A673 (cell line): Measurements from ENCODE around the gene KCNIP1. TPM values are rescaled to one million over a fixed set of nuclear protein-coding genes. Genes with fewer than 3 reads are reported as not detected.

ENCODE experiments used
- BruUV-seq: library from RNA; stranded (reverse); fragments of 400-500 nt; replicated peaks from 2 replicates; lab custom pipeline; 2021; lab: Mats Ljungman, UMichigan
- CTCF ChIA-PET: fragments of 300-600 bp; sonication (Branson Sonifier 250); formaldehyde crosslinking; loops from one replicate; lab custom pipeline; 2022; ENCODE audit warnings: antibody characterized with exemption; lab: Charles Lee
- POLR2A ChIA-PET: fragments of 300-600 bp; sonication (Branson Sonifier 250); formaldehyde crosslinking; loops from one replicate; lab custom pipeline; 2022; ENCODE audit warnings: antibody characterized with exemption; ENCODE audit not compliant: low non-redundant PET; lab: Charles Lee
- DNase-seq: peaks from one replicate; pipeline ENCODE4 v3.0.0-alpha.2; 2015; ENCODE audit warnings: low spot score
- H3K27ac ChIP-seq: fragments of 200-600 bp; sonication (generic); 2 replicates; pipeline ENCODE4 v1.5.1; 2016; ENCODE audit warnings: mixed run types, low read depth, mild to moderate bottlenecking, mixed read lengths, antibody characterized with exemption, low read length; ENCODE audit not compliant: poor library complexity, severe bottlenecking
- H3K27me3 ChIP-seq: fragments of 200-600 bp; sonication (generic); replicated peaks from 2 replicates; pipeline ENCODE4 v1.6.1; 2017; ENCODE audit warnings: mixed run types, low read depth, mild to moderate bottlenecking, mixed read lengths, antibody characterized with exemption, low read length; ENCODE audit not compliant: insufficient read depth, poor library complexity
- H3K36me3 ChIP-seq: fragments of 200-600 bp; sonication (generic); 2 replicates; pipeline ENCODE4 v1.6.1; 2016; ENCODE audit warnings: mixed run types, mild to moderate bottlenecking, mixed read lengths, antibody characterized with exemption, low read length; ENCODE audit not compliant: insufficient read depth, poor library complexity, severe bottlenecking
- H3K4me1 ChIP-seq: fragments of 200-600 bp; sonication (generic); 2 replicates; pipeline ENCODE4 v1.6.1; 2017; ENCODE audit warnings: mixed run types, mild to moderate bottlenecking, mixed read lengths, antibody characterized with exemption, low read length; ENCODE audit not compliant: insufficient read depth, poor library complexity, severe bottlenecking
- H3K4me3 ChIP-seq: fragments of 200-600 bp; sonication (generic); 2 replicates; pipeline ENCODE4 v1.5.1; 2016; ENCODE audit warnings: low read depth, mixed run types, mild to moderate bottlenecking, mixed read lengths, low read length; ENCODE audit not compliant: poor library complexity, severe bottlenecking
- H3K9me3 ChIP-seq: fragments of 200-600 bp; sonication (generic); 2 replicates; pipeline ENCODE4 v1.6.1; 2016; ENCODE audit warnings: mixed run types, low read depth, mild to moderate bottlenecking, mixed read lengths, antibody characterized with exemption, low read length; ENCODE audit not compliant: poor library complexity, severe bottlenecking
- EZH2 ChIP-seq: fragments of 200-600 bp; sonication (generic); IDR thresholded peaks from 2 replicates; pipeline ENCODE4 v1.6.1; 2017; ENCODE audit warnings: borderline replicate concordance, low read depth, mild to moderate bottlenecking, mixed read lengths, antibody characterized with exemption, low read length; ENCODE audit not compliant: poor library complexity, severe bottlenecking
- intact Hi-C: fragments of 100-400 bp; cut with micrococcal nuclease; formaldehyde crosslinking; loops from one replicate; pipeline ENCODE4 v1.10.0; 2022; ENCODE audit not compliant: unreplicated experiment
- total RNA-seq: library from RNA; stranded (reverse); gene quantifications from 2 replicates; pipeline ENCODE4 v1.2.3, GENCODE V29; 2021
- TF ChIP-seq, protein P1 (sequence below): fragments of 300-800, 200-600 bp; sonication (generic); conservative IDR thresholded peaks from 2 replicates; pipeline ENCODE4 v1.5.1; 2017; ENCODE audit warnings: low read depth, mild to moderate bottlenecking, antibody characterized with exemption, low read length, moderate library complexity, mixed read lengths

Gene KCNIP1
- total RNA-seq, 1 experiment from 2014 or later: 3.7 TPM

DNA sequence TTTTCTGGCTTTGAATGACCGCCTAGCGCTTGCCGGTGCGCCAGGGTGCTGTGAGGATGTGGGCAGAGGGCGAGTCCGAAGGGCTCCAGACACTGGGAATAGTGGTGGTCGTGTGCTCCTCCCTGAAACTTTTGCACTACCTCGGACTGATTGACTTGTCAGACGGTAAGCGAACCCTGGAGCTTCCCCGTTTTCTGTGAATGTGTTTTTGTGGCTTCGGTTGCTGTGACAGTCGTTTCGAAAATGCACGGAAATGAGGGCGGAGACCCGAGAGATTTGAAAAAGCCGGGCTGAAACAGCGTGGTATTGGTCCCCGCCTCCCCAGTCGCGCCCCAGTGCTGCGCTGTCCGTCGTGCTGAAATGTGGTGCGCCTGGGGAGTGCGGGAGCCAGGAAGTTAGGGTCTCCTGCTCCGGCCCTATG lies 177.2 kb downstream of the KCNIP1 start:
- CTCF ChIA-PET: no interaction called here
- Histone ChIP-seq H3K9me3 (no peaks in the 10 kb centered on the region), H3K27me3 (peaks cover 61% of the 10 kb centered on the region), H3K4me1 (no peaks in the 10 kb centered on the region), H3K36me3 (no peaks in the 10 kb centered on the region), H3K27ac (no peak overlapping the region), H3K4me3 (no peak overlapping the region)
- DNase-seq: peak; percentile 63
- TF ChIP-seq, protein P1, sequence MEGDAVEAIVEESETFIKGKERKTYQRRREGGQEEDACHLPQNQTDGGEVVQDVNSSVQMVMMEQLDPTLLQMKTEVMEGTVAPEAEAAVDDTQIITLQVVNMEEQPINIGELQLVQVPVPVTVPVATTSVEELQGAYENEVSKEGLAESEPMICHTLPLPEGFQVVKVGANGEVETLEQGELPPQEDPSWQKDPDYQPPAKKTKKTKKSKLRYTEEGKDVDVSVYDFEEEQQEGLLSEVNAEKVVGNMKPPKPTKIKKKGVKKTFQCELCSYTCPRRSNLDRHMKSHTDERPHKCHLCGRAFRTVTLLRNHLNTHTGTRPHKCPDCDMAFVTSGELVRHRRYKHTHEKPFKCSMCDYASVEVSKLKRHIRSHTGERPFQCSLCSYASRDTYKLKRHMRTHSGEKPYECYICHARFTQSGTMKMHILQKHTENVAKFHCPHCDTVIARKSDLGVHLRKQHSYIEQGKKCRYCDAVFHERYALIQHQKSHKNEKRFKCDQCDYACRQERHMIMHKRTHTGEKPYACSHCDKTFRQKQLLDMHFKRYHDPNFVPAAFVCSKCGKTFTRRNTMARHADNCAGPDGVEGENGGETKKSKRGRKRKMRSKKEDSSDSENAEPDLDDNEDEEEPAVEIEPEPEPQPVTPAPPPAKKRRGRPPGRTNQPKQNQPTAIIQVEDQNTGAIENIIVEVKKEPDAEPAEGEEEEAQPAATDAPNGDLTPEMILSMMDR: no peak
- TF ChIP-seq EZH2: no peak
- no TSS peak for BruUV-seq
- POLR2A ChIA-PET: no interaction called here
- intact Hi-C loops: no loop called here

DNA sequence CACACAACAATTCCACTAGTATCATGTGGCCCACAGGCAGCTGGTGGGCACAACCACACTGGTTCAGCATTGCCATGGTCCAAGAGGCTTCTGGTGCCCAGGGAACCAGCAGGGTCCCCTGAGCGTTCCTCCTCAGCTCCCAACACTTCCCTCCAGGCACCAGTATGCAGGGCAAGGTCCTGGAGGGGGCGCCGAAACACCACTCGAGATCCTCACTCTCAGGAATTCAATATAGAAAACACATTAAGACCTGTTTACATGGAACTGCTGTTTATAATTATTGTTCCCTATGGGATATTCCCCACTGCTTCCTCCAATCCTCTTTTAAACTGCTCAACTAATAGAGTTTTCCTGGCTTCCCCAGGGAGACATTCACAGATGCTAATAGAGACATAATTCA lies 187.8 kb downstream of the KCNIP1 start:
- CTCF ChIA-PET: no interaction called here

DNA sequence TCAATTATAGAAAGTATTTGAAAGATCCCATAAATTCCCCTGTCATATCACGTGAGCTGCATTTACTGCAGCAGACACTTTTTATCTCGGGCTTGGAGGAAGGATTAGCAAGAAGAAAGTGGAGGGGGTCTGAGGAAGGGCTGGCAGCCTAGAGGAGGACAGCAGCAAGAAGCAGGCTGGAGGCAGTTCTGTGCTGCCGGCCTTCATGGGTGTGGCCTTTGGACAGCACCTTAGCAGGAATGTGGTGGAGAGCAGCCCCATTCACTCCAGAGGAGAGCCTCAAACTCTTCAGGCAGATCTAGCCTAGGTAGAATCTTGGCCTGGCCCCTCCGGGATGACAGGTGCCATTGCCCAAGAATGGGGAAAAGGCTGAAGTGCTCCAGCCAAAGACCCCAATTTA lies 189.9 kb downstream of the KCNIP1 start:
- Histone ChIP-seq H3K9me3 (no peaks in the 10 kb centered on the region), H3K4me1 (no peaks in the 10 kb centered on the region), H3K27me3 (peaks cover 37% of the 10 kb centered on the region), H3K4me3 (no peak overlapping the region), H3K27ac (no peak overlapping the region), H3K36me3 (no peaks in the 10 kb centered on the region)
- intact Hi-C loops: no loop called here
- ChIA-PET POLR2A (no interaction called here), CTCF (no interaction called here)
- TF ChIP-seq, protein P1: no peak
- TF ChIP-seq EZH2: no peak
- DNase-seq: no peak
- BruUV-seq: no TSS peak

More for the DNA sequence above, 187.8 kb downstream of the KCNIP1 start:
- no TSS peak for BruUV-seq
- TF ChIP-seq, protein P1: 0 out of 2 replicates have a peak, but pooled peaks have one; percentile 9
- TF ChIP-seq EZH2: no peak
- intact Hi-C loops: no loop called here
- Histone ChIP-seq H3K4me1 (no peaks in the 10 kb centered on the region), H3K27ac (no peak overlapping the region), H3K4me3 (no peak overlapping the region), H3K27me3 (peaks cover 40% of the 10 kb centered on the region), H3K36me3 (no peaks in the 10 kb centered on the region), H3K9me3 (no peaks in the 10 kb centered on the region)
- DNase-seq: peak; percentile 1
- POLR2A ChIA-PET: no interaction called here
